HG03139 (cell line): Measurements from ENCODE around the gene ANKRD13D.
A peak's percentile ranks its signal among the peaks of the same experiment; 100 is the strongest.

Experiments used
- ATAC-seq: cut with Tn5 transposase; IDR thresholded peaks from one replicate; pipeline ENCODE4 v1.9.1; 2021; ENCODE audit not compliant: unreplicated experiment

The ANKRD13D gene

GRCh38 chr11:67285541-67286498, 3.3 kb upstream of the ANKRD13D start:
- no peak for ATAC-seq

- no peak for ATAC-seq
Observed at GRCh38 chr11:67286621-67287333, 2.3 kb upstream of the ANKRD13D start.

GRCh38 chr11:67287355-67288197, 1.5 kb upstream of the ANKRD13D start:
- ATAC-seq = no peak

- ATAC-seq = no peak
Observed at GRCh38 chr11:67288198-67288451, 978 bp upstream of the ANKRD13D start.

GRCh38 chr11:67288452-67289225, 464 bp upstream of the ANKRD13D start:
- ATAC-seq = peak; percentile 63

- no peak for ATAC-seq
Observed at GRCh38 chr11:67289651-67290479, 762 bp downstream of the ANKRD13D start.

GRCh38 chr11:67290801-67291200, 1.7 kb downstream of the ANKRD13D start:
- no peak for ATAC-seq

- ATAC-seq = no peak
Observed at GRCh38 chr11:67291481-67292381, 2.6 kb downstream of the ANKRD13D start.

- ATAC-seq = no peak
Observed at GRCh38 chr11:67292671-67293070, 3.6 kb downstream of the ANKRD13D start.

GRCh38 chr11:67293090-67293489, 4.0 kb downstream of the ANKRD13D start:
- no peak for ATAC-seq

GRCh38 chr11:67295846-67296245, 6.7 kb downstream of the ANKRD13D start:
- no peak for ATAC-seq

- ATAC-seq = no peak
Observed at GRCh38 chr11:67298786-67299185, 9.7 kb downstream of the ANKRD13D start.

GRCh38 chr11:67299471-67300191, 10.5 kb downstream of the ANKRD13D start:
- no peak for ATAC-seq

- ATAC-seq = no peak
Observed at GRCh38 chr11:67300256-67300755, 11.2 kb downstream of the ANKRD13D start.

GRCh38 chr11:67300756-67301312, 11.7 kb downstream of the ANKRD13D start:
- no peak for ATAC-seq

GRCh38 chr11:67301313-67301921, 12.3 kb downstream of the ANKRD13D start:
- ATAC-seq = no peak

GRCh38 chr11:67301951-67302516, 12.9 kb downstream of the ANKRD13D start:
- no peak for ATAC-seq
